Upper lobe of left lung (tissue), 6 donors: Measurements from ENCODE around the gene NRP1. TPM values are rescaled to one million over a fixed set of nuclear protein-coding genes. Genes with fewer than 3 reads are reported as not detected.

ENCODE experiments used
- ATAC-seq, 2 donors: fragments of 200-7000 bp; cut with Tn5 transposase; one replicate each; pipeline ENCODE4 v1.9.1; 2022; ENCODE audit warnings: mild to moderate bottlenecking in 2 of 2, moderate library complexity in 2 of 2; ENCODE audit not compliant: low FRiP score in 2 of 2
- DNase-seq, 2 donors: peaks; one replicate each; pipeline ENCODE4 v3.0.0-alpha.2; 2019 to 2020
- H3K27ac ChIP-seq, 4 donors: fragments of 200-600 bp; sonication (generic); one replicate each; pipeline ENCODE4 v1.5.1; 2016 to 2019
- H3K27me3 ChIP-seq, 4 donors: fragments of 200-600 bp; sonication (generic); one replicate each; pipeline ENCODE4 v1.5.1; 2017 to 2019
- H3K36me3 ChIP-seq, 4 donors: fragments of 200-600 bp; sonication (generic); one replicate each; pipeline ENCODE4 v1.5.1; 2016 to 2019
- H3K4me1 ChIP-seq, 4 donors: fragments of 200-600 bp; sonication (generic); one replicate each; pipeline ENCODE4 v1.5.1; 2018 to 2019
- H3K4me3 ChIP-seq, 4 donors: fragments of 200-600 bp; sonication (generic); one replicate each; pipeline ENCODE4 v1.5.1; 2017 to 2019; ENCODE audit warnings: mild to moderate bottlenecking in 2 of 4, moderate library complexity in 1 of 4
- H3K9me3 ChIP-seq, 4 donors: fragments of 200-600 bp; sonication (generic); one replicate each; pipeline ENCODE4 v1.5.1; 2018 to 2019
- CTCF ChIP-seq, 6 experiments: fragments of 450-650 bp in 4 of 6; fragments of 200-600 bp in 2 of 6; sonication (generic) in 2 of 6; IDR thresholded peaks; one replicate each; pipeline ENCODE4 v1.5.1; 2016 to 2019; ENCODE audit warnings: antibody characterized with exemption in 6 of 6
- EP300 ChIP-seq, 4 donors: sonication (generic); formaldehyde crosslinking; IDR thresholded peaks; one replicate each; pipeline ENCODE4 v1.5.1; 2017; ENCODE audit warnings: antibody characterized with exemption in 4 of 4, control low read depth in 2 of 4
- POLR2A ChIP-seq, 4 donors: fragments of 450-650 bp; IDR thresholded peaks; one replicate each; pipeline ENCODE4 v1.5.1; 2016 to 2017; ENCODE audit warnings: antibody characterized with exemption in 4 of 4, mild to moderate bottlenecking in 2 of 4
- POLR2AphosphoS5 ChIP-seq, 2 donors: sonication (generic); formaldehyde crosslinking; IDR thresholded peaks; one replicate each; pipeline ENCODE4 v1.5.1; 2017; ENCODE audit warnings: antibody characterized with exemption in 2 of 2
- WGBS, 2 donors: methylation state at CpG; one replicate each; pipeline ENCODE4 v1.1.5; 2017 to 2018; 5-methylcytosine and 5-hydroxymethylcytosine counted together
- total RNA-seq, 6 donors: library from RNA; depleted of rRNA in 4 of 6; stranded (reverse); fragments of >200 nt in 4 of 6; gene quantifications; one replicate each; pipeline versions ENCODE4 v1.1.0 to v1.2.1, GENCODE V29; 2016 to 2021
- donor health status: DM: no; HTN: no; CAD: no; lungs with moderate emphysema.
- donor health status: DM: no; HTN: yes; CAD: no; lungs with severe emphysema.

Gene NRP1
- total RNA-seq, 6 donors from 2014 or later, result 48.5 to 136 (median 64.1) TPM

GRCh38 chr10:33278198-33278597 is 56.3 kb downstream of the NRP1 start:
- Histone ChIP-seq H3K27ac (no peak overlapping the region), H3K4me1 (peaks cover 7 to 23% (median 19%) of the 10 kb centered on the region in 4 donors), H3K36me3 (no peaks in the 10 kb centered on the region), H3K9me3 (no peaks in the 10 kb centered on the region), H3K27me3 (no peaks in the 10 kb centered on the region), H3K4me3 (no peak overlapping the region)
- no peak for ATAC-seq
- whole genome bisulfite sequencing, 2 donors, result 71 to 81% methylated on average over 3 of the region's 3 CpGs
- no peak for DNase-seq
- no peak for TF ChIP-seq CTCF (IDR thresholded peaks at IDR 0.05)
- TF ChIP-seq EP300 (IDR thresholded peaks at IDR 0.05), result no peak
- no peak for TF ChIP-seq POLR2A (IDR thresholded peaks at IDR 0.05)
- TF ChIP-seq POLR2AphosphoS5 (IDR thresholded peaks at IDR 0.05), result no peak

GRCh38 chr10:33277135-33277536 is 57.3 kb downstream of the NRP1 start:
- DNase-seq, result peak; percentile 39 to 53
- Histone ChIP-seq H3K4me1 (peaks cover 17 to 33% (median 29%) of the 10 kb centered on the region in 4 donors), H3K27me3 (no peaks in the 10 kb centered on the region), H3K4me3 (no peak overlapping the region), H3K27ac (peak overlapping the region in 2 of 4 donors; percentile 33 to 46), H3K36me3 (no peaks in the 10 kb centered on the region), H3K9me3 (no peaks in the 10 kb centered on the region)
- ATAC-seq, result peak in 1 of 2 donors; percentile 45
- TF ChIP-seq POLR2AphosphoS5 (IDR thresholded peaks at IDR 0.05), result peak in 1 of 2 donors; percentile 45
- TF ChIP-seq EP300 (IDR thresholded peaks at IDR 0.05), result no peak
- 52 to 75% methylated on average over 5 to 6 of the region's 6 CpGs for WGBS, 2 donors

GRCh38 chr10:33276282-33276923 is 58.1 kb downstream of the NRP1 start:
- no peaks in the 10 kb centered on the region for H3K9me3 ChIP-seq
- no peak overlapping the region for H3K4me3 ChIP-seq
- ATAC-seq (no peak), DNase-seq (no peak)
- no peaks in the 10 kb centered on the region for H3K36me3 ChIP-seq
- no peak for TF ChIP-seq POLR2AphosphoS5 (IDR thresholded peaks at IDR 0.05)
- no peak for TF ChIP-seq EP300 (IDR thresholded peaks at IDR 0.05)
- no peak for TF ChIP-seq POLR2A (IDR thresholded peaks at IDR 0.05)
- TF ChIP-seq CTCF (IDR thresholded peaks at IDR 0.05), result no peak
- 78 to 81% methylated on average over 4 of the region's 4 CpGs for WGBS, 2 donors
- no peaks in the 10 kb centered on the region for H3K27me3 ChIP-seq
- H3K4me1 ChIP-seq, result peaks cover 17 to 35% (median 33%) of the 10 kb centered on the region in 4 donors
- peak overlapping the region in 2 of 4 donors; percentile 40 to 46 for H3K27ac ChIP-seq

GRCh38 chr10:33274096-33274785 is 60.2 kb downstream of the NRP1 start:
- Histone ChIP-seq H3K4me1 (peaks cover 17 to 35% (median 31%) of the 10 kb centered on the region in 4 donors), H3K36me3 (peaks cover 0 to 12% (median 3%) of the 10 kb centered on the region in 4 donors), H3K4me3 (peak overlapping the region in 2 of 4 donors; percentile 33 to 38), H3K27ac (peak overlapping the region; percentile 80 to 85 (median 83)), H3K27me3 (no peaks in the 10 kb centered on the region), H3K9me3 (no peaks in the 10 kb centered on the region)
- 62 to 71% methylated on average over 6 of the region's 6 CpGs for WGBS, 2 donors
- peak in 1 of 2 donors; percentile 20 for ATAC-seq
- TF ChIP-seq POLR2A (IDR thresholded peaks at IDR 0.05) (no peak), EP300 (IDR thresholded peaks at IDR 0.05) (peak in 1 of 4 donors; percentile 80)
- no peak for DNase-seq

GRCh38 chr10:33273295-33274002 is 61.0 kb downstream of the NRP1 start:
- ATAC-seq, result peak; percentile 82 to 96
- TF ChIP-seq POLR2A (IDR thresholded peaks at IDR 0.05) (peak in 1 of 4 donors; percentile 46), EP300 (IDR thresholded peaks at IDR 0.05) (peak in 2 of 4 donors; percentile 1 to 85), CTCF (IDR thresholded peaks at IDR 0.05) (peak in 2 of 6 experiments; percentile 27 to 32), POLR2AphosphoS5 (IDR thresholded peaks at IDR 0.05) (peak; percentile 72 to 92)

More at GRCh38 chr10:33273295-33274002, 61.0 kb downstream of the NRP1 start:
- peaks cover 17 to 35% (median 31%) of the 10 kb centered on the region in 4 donors for H3K4me1 ChIP-seq
- no peaks in the 10 kb centered on the region for H3K9me3 ChIP-seq
- peak; percentile 10 to 88 for DNase-seq
- peaks cover 0 to 14% (median 5%) of the 10 kb centered on the region in 4 donors for H3K36me3 ChIP-seq
- 11 to 19% methylated on average over 13 to 18 of the region's 19 CpGs for WGBS, 2 donors
- H3K27me3 ChIP-seq, result no peaks in the 10 kb centered on the region
- H3K27ac ChIP-seq, result peak overlapping the region; percentile 80 to 85 (median 83)
- peak overlapping the region in 3 of 4 donors; percentile 25 to 38 (median 33) for H3K4me3 ChIP-seq
